Suprapubic skin (tissue), 3 donors: ENCODE results near the gene CSMD2.

Experiments
- POLR2AphosphoS5 ChIP-seq, 3 donors: sonication (generic); formaldehyde crosslinking; IDR thresholded peaks; one replicate each; pipeline ENCODE4 v1.6.1; 2017; ENCODE audit warnings: antibody characterized with exemption in 3 of 3
- TF ChIP-seq, protein P1 (sequence below), 2 donors: fragments of 200-600 bp in 1 of 2; fragments of 450-650 bp in 1 of 2; sonication (generic) in 1 of 2; IDR thresholded peaks; one replicate each; pipeline ENCODE4 v1.5.1; 2016 to 2019; ENCODE audit warnings: antibody characterized with exemption in 2 of 2, mild to moderate bottlenecking in 1 of 2, moderate library complexity in 1 of 2

GRCh38 chr1:34188418-34188817 lies 23.4 kb upstream of the CSMD2 start:
- TF ChIP-seq, protein P1, sequence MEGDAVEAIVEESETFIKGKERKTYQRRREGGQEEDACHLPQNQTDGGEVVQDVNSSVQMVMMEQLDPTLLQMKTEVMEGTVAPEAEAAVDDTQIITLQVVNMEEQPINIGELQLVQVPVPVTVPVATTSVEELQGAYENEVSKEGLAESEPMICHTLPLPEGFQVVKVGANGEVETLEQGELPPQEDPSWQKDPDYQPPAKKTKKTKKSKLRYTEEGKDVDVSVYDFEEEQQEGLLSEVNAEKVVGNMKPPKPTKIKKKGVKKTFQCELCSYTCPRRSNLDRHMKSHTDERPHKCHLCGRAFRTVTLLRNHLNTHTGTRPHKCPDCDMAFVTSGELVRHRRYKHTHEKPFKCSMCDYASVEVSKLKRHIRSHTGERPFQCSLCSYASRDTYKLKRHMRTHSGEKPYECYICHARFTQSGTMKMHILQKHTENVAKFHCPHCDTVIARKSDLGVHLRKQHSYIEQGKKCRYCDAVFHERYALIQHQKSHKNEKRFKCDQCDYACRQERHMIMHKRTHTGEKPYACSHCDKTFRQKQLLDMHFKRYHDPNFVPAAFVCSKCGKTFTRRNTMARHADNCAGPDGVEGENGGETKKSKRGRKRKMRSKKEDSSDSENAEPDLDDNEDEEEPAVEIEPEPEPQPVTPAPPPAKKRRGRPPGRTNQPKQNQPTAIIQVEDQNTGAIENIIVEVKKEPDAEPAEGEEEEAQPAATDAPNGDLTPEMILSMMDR (IDR thresholded peaks at IDR 0.05), result no peak
- TF ChIP-seq POLR2AphosphoS5 (IDR thresholded peaks at IDR 0.05), result no peak
